ENCODE results near the gene TMEM143. TPM values are rescaled to one million over a fixed set of nuclear protein-coding genes. Genes with fewer than 3 reads are reported as not detected.

The TMEM143 gene
- total and polyA plus RNA-seq, 2 experiments from 2014 or later: 29.8 to 38.5 TPM

- DNase-seq (ENCODE audit: low read depth in 1 of 2, low spot score in 1 of 2): no peak
- Histone ChIP-seq H3K9me3 (ENCODE audit: low read depth) (no peaks in the 10 kb centered on the region), H3K27me3 (no peaks in the 10 kb centered on the region), H3K4me3 (no peak overlapping the region), H3K4me1 (ENCODE audit: low read depth) (peaks cover 12% of the 10 kb centered on the region), H3K27ac (no peak overlapping the region), H3K36me3 (no peaks in the 10 kb centered on the region)
- TF ChIP-seq, protein P1, sequence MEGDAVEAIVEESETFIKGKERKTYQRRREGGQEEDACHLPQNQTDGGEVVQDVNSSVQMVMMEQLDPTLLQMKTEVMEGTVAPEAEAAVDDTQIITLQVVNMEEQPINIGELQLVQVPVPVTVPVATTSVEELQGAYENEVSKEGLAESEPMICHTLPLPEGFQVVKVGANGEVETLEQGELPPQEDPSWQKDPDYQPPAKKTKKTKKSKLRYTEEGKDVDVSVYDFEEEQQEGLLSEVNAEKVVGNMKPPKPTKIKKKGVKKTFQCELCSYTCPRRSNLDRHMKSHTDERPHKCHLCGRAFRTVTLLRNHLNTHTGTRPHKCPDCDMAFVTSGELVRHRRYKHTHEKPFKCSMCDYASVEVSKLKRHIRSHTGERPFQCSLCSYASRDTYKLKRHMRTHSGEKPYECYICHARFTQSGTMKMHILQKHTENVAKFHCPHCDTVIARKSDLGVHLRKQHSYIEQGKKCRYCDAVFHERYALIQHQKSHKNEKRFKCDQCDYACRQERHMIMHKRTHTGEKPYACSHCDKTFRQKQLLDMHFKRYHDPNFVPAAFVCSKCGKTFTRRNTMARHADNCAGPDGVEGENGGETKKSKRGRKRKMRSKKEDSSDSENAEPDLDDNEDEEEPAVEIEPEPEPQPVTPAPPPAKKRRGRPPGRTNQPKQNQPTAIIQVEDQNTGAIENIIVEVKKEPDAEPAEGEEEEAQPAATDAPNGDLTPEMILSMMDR (IDR thresholded peaks at IDR 0.05; ENCODE audit: low read depth, low read length): no peak
Observed at GRCh38 chr19:48329167-48329891, 34.4 kb downstream of the TMEM143 start.

GRCh38 chr19:48325265-48325910, 38.4 kb downstream of the TMEM143 start, which contains the start of gene EMP3:
Gene EMP3 (plus strand): TSS chr19:48325552. CDS start chr19:48326845, 1,293 bp downstream.
- peaks cover 12% of the 10 kb centered on the region for H3K4me1 ChIP-seq (ENCODE audit: low read depth)
- TF ChIP-seq, protein P1 (IDR thresholded peaks at IDR 0.05; ENCODE audit: low read depth, low read length): no peak
- H3K27me3 ChIP-seq: no peaks in the 10 kb centered on the region
- H3K4me3 ChIP-seq: peak within 1 kb of the TSS; percentile 34
- H3K27ac ChIP-seq: peak within 1 kb of the TSS; percentile 55
- no peaks in the 10 kb centered on the region for H3K36me3 ChIP-seq
- H3K9me3 ChIP-seq (ENCODE audit: low read depth): no peaks in the 10 kb centered on the region
- DNase-seq (ENCODE audit: low read depth in 1 of 2, low spot score in 1 of 2): peak; percentile 88 to 95

GRCh38 chr19:48321622-48322591, 41.8 kb downstream of the TMEM143 start:
- peak overlapping the region; percentile 53 for H3K4me3 ChIP-seq
- TF ChIP-seq, protein P1 (IDR thresholded peaks at IDR 0.05; ENCODE audit: low read depth, low read length): no peak

GRCh38 chr19:48321372-48321621, 42.4 kb downstream of the TMEM143 start:
- Histone ChIP-seq H3K27ac (peak overlapping the region; percentile 93), H3K9me3 (ENCODE audit: low read depth) (no peaks in the 10 kb centered on the region), H3K36me3 (no peaks in the 10 kb centered on the region), H3K4me1 (ENCODE audit: low read depth) (peaks cover 12% of the 10 kb centered on the region), H3K27me3 (no peaks in the 10 kb centered on the region), H3K4me3 (peak overlapping the region; percentile 53)
- peak; percentile 96 to 98 for DNase-seq (ENCODE audit: low read depth in 1 of 2, low spot score in 1 of 2)
- TF ChIP-seq, protein P1 (IDR thresholded peaks at IDR 0.05; ENCODE audit: low read depth, low read length): no peak

More at GRCh38 chr19:48321622-48322591, 41.8 kb downstream of the TMEM143 start:
- H3K4me1 ChIP-seq (ENCODE audit: low read depth): peaks cover 12% of the 10 kb centered on the region
- no peaks in the 10 kb centered on the region for H3K9me3 ChIP-seq (ENCODE audit: low read depth)
- peak; percentile 99 to 100 for DNase-seq (ENCODE audit: low read depth in 1 of 2, low spot score in 1 of 2)
- no peaks in the 10 kb centered on the region for H3K27me3 ChIP-seq
- peak overlapping the region; percentile 93 for H3K27ac ChIP-seq
- no peaks in the 10 kb centered on the region for H3K36me3 ChIP-seq
